DMS79 (cell line): ENCODE data around the gene DPY30.

ENCODE experiments used
- DNase-seq: peaks from one replicate; lab custom pipeline; 2025; lab: John Stamatoyannopoulos, UW

DPY30 gene

GRCh38 chr2:32009516-32010256, 29.9 kb downstream of the DPY30 start:
- DNase-seq: no peak

DNA sequence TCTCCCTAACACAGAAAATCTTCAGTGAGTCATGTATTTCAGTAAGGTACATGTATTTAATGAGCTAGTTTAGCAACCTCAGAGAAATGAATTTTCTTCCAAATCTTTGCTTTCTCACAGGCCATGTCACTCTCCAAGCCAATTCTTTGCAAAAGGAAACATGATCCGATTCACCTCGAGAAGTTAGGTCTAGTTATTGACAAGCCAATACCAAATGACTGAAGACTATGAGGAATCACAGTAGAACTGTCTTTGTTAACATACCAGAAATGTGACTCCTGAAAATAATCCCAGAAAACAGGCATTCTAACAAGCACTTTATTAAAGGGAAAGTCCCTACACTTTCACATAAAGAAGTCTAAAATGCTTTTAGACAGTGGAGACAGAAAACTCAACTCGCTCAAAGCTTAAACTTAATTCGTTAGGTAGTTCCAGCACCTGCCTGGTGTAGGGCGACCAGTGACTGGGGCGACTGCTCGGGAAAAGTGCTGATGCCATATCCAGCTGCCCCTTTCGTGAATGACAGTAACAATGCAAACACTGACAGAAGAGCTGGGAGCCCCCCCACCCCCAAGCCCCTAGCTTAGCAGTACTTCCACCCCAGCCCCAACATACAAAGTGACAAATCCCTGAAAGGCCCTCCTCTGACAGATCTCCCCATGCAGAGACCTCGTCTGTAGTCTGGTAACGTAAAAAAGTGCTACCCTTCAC, 30.6 kb downstream of the DPY30 start:
- peak; percentile 9 for DNase-seq

- DNase-seq: no peak
Observed at GRCh38 chr2:32007121-32007391, 32.5 kb downstream of the DPY30 start.

- no peak for DNase-seq
Observed at GRCh38 chr2:32005371-32005976, 34.1 kb downstream of the DPY30 start.

DNA sequence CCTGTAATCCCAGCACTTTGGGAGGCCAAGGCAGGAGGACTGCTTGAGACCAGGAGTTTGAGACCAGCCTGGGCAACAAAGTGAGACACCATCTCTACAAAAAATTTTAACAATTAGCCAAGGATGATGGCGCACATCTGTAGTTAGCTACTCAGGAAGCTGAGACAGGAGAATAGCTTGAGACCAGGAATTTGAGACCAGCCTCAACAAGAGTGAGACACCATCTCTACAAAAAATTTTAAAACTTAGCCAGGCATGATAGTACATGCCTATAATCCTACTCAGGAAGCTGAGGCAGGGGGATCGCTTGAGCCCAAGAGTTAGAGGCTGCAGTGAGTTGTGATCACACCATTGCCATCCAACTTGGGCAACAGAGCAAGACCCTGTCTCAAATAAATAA, 35.8 kb downstream of the DPY30 start:
- DNase-seq: no peak

DNA sequence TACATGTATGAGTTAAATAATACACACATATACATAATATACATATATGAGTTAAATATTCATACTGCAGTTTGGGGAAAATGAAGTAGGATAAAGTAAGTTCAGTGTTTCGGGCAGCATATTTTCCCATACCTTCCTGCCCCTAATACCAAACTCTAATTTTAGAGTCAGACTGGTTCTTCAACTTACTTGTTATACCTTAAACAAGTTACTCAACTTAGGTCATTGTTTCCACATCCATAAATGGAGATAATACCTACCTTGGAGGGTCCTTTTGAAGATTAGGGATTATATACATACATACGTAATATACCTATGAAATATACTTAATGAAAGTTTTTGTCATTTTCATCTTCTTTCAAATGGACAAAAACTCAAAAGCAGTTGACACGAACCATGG, 37.2 kb downstream of the DPY30 start:
- DNase-seq: no peak

DNA sequence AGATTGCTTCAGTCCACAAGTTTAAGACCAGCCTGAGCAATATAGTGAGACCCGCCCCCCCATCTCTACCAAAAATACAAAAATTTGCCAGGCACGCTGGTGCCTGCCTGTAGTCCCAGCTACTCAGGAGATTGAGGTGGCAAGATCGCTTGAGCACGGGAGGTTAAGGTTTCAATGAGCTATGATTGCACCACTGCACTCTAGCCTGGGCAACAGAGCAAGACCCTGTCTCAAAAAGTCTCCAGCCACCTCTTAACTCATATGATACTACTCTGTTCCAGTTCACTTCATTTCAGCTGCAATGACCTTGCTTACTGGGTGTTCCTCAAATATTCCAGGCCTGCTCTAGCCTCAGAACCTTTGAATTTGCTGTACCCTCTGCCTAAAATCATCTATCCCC, 40.2 kb downstream of the DPY30 start:
- no peak for DNase-seq

DNA sequence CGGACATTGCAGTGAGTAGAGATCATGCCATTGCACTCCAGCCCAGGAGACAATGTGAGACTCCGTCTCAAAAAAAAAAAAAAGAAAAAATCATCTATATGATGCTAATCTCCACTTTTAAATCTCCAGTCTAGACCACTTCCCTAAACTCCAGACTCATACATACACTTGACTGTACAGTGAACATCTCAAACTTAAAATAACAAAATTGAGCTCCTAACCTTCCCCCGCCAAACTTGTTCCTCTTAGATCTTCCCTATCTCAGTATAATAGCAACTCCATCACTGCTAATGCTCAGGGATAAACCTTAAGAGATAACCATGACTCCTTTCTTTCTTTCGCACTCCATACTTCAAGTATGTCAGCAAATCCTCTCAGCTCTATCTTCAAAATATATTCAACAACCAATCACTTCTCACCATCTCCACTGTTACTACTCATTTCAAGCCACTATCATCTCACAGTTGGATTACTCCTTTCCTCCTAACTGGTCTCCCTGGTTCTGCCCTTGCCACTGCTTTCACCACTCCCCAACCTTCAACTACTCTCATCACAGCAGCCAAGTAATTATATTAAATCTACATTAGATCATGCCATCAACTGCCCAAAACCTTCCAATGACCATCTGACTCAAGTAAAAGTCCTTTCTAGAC, 40.7 kb downstream of the DPY30 start:
- DNase-seq: no peak

GRCh38 chr2:31997653-31998052, 42.0 kb downstream of the DPY30 start:
- DNase-seq: no peak

- DNase-seq: no peak
Observed at GRCh38 chr2:31996571-31997150, 42.9 kb downstream of the DPY30 start.

GRCh38 chr2:31992934-31993333, 46.7 kb downstream of the DPY30 start:
- no peak for DNase-seq

GRCh38 chr2:31992025-31992579, 47.5 kb downstream of the DPY30 start:
- no peak for DNase-seq

DNA sequence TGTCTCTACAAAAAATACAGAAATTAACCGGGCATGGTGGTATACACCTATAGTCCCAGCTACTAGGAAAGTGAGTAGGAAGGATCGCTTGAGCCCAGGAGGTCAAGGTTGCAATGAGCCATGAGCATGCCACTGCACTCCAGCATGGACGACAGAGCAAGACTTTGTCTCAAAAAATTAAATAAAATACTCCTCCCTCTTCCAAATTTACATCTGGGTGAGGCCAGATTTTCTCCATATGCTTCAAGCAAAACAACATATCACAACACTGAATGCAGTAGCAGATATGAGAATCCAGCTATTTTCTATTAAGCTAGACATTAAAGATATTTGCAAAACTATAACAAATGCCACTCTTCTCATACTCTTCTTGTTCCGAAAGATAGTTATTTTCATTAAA, 49.7 kb downstream of the DPY30 start:
- no peak for DNase-seq

DNA sequence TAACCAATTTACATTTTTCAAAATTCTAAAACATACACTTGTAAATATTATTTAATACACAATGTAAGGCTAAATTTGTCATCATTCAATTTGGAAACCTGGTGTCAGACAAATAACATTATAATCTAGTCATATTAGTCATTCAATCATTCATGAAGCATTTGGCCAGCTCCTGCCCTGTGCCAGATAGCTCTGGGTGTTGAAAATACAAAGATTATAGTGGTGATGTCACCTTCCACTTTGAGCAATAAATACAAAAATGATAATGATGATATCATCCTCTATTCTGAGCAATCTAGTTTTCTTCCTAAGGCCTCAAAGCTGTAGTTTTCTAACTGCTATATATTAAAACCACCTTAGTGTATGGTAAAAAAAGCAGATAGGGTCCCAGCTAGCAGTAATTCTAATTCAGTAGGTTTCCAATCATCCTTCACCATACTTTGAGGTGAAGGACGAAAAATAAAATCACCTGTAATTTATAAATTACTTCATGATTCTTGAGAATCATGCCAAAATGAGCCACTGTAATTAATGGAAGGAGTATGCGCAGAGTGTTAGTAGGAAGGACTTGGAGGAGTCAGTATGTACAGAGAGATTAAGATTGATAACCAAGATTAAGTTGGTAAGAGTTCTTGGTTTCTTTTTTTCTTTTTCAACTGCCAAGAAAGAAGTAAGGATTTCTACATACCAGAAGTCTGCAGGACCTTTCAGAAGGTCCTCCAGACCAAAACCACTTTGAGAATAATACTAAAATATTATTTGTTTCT, 52.0 kb downstream of the DPY30 start:
- no peak for DNase-seq

DNA sequence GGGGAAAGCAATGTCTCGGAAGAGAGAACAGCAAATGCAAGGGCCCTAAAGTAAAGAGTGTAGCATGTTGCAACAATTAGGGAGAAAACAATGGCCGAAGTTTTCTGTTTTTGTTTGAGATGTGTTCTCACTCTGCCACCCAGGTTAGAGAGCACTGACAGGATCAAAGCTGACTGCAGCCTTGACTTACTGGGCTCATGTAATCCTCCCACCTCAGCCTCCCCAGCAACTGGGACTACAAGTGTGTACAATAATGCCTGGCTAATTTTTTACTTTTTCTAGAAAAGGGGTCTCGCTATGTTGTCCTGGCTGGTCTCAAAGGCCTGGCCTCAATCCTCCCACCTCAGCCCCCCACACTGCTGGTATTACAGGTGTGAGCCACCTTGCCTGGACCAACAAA, 52.7 kb downstream of the DPY30 start:
- DNase-seq: no peak

- no peak for DNase-seq
Observed at GRCh38 chr2:31983762-31984467, 55.7 kb downstream of the DPY30 start.

- no peak for DNase-seq
Observed at GRCh38 chr2:31980674-31981356, 58.8 kb downstream of the DPY30 start.

- no peak for DNase-seq
Observed at GRCh38 chr2:31979956-31980355, 59.6 kb downstream of the DPY30 start.

GRCh38 chr2:31979018-31979417, 60.6 kb downstream of the DPY30 start:
- no peak for DNase-seq

DNA sequence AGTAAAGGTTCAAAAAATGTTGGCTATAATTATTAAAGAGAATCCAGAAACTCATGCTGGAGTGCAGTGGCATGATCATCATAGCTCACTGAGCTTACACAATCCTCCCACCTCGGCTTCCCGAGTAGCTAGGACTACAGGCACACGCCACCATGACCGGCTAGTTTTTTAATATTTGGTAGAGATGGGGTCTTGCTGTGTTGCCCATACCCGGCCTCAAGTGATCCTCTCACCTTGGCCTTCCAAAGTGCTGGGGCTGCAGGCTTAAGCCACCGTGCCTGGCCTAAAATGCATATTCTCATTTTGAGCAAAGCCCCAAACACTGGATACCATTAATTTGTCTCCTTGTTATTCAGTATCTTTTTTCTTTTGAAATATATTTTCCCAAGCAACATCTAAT, 61.2 kb downstream of the DPY30 start:
- DNase-seq: no peak
